ENCODE measurements around the gene TRMT13.

The TRMT13 gene, protein sequence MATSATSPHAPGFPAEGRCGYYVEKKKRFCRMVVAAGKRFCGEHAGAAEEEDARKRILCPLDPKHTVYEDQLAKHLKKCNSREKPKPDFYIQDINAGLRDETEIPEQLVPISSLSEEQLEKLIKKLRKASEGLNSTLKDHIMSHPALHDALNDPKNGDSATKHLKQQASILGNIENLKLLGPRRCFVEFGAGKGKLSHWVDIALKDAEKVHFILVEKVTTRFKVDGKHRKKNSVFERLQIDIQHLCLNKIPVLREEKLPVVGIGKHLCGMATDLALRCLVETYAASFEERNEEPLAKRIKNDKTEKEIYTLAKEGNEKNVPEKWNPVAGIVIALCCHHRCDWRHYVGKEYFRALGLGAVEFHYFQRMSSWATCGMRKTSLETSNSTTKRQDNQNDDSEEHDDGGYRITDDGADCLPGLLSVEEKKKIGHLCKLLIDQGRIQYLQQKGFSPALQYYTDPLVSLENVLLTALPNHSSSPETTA

GRCh38 chr1:100132566-100133477, at the start of gene TRMT13, which contains the start of gene SASS6:
TSS of gene TRMT13 (plus strand) at chr1:100133163. CDS start at chr1:100133169, 6 bp downstream.
TSS of gene SASS6 (minus strand) at chr1:100132930. CDS start at chr1:100132814, 116 bp downstream.
- peak; percentile 99 for DNase-seq (ENCODE audit: low read depth)

- DNase-seq (ENCODE audit: low read depth): no peak
Measured at GRCh38 chr1:100087396-100087795, 45.6 kb upstream of the TRMT13 start.

- DNase-seq (ENCODE audit: low read depth): no peak
Measured at GRCh38 chr1:100089082-100089481, 43.9 kb upstream of the TRMT13 start.

GRCh38 chr1:100090471-100090870, 42.5 kb upstream of the TRMT13 start:
- no peak for DNase-seq (ENCODE audit: low read depth)

GRCh38 chr1:100100202-100100601, 32.8 kb upstream of the TRMT13 start:
- no peak for DNase-seq (ENCODE audit: low read depth)

DNA sequence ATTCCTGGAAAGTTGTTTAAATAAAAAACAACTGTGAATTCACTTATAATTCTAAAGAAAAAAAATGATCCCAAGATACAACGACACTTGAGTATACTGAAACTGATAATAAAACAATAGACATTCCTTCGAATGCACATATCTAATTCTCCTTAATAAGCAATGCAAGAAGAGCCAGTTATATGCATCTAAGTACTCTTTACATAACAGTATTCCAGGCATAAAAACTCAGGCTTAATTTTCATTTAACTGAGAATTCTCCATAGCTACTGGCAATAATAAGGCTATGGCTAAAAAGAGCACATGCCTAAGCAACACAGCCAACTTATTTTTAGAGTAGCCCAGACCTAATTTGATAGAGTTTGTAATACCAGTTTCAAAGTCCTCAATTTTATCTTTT, 31.4 kb upstream of the TRMT13 start:
- DNase-seq (ENCODE audit: low read depth): no peak

GRCh38 chr1:100107696-100108095, 25.3 kb upstream of the TRMT13 start:
- DNase-seq (ENCODE audit: low read depth): no peak

DNA sequence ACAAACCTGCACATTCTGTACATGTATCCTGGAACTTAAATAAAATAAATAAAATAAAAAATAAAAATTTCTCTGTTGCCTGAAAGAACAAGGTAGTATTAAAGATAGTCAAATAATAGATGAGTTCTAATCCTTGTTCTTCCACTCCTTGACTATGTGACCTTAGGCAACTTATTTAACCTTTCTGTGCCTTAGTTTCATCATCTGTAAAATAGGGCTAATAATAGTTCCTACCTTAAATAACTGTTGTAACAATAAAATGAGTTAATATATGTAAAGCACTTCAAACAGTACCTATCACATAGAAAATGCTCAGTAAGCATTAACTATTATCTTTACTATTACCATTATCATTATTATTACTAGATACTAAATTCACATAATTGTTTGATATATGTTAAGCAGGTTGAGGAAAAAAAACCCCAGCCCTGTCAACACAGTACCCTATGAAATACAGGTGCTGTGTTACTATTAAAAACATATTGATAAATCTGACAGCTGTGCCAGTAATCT, 23.4 kb upstream of the TRMT13 start:
- DNase-seq (ENCODE audit: low read depth): no peak

DNA sequence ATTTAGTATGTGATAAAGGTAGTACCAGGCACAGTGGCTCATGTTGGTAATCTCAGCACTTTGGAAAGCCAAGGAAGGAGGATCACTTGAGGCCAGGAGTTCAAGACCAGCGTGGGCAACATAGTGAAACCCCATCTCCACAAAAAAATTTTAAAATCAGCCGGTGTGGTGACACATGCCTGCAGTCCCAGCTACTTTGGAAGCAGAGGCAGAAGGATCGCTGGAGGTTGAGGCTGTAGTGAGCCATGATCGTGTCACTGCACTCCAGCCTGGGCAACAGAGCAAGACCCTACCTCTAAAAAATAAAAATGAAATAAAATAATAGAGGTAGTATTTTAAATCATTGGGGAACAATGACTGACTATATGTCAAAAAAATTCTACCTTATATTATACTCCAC, 17.4 kb upstream of the TRMT13 start:
- DNase-seq (ENCODE audit: low read depth): no peak

- DNase-seq (ENCODE audit: low read depth): no peak
Measured at GRCh38 chr1:100122177-100122576, 10.8 kb upstream of the TRMT13 start.

- DNase-seq (ENCODE audit: low read depth): no peak
Measured at GRCh38 chr1:100127226-100127625, 5.7 kb upstream of the TRMT13 start.

GRCh38 chr1:100130552-100131077, 2.3 kb upstream of the TRMT13 start:
- peak; percentile 88 for DNase-seq (ENCODE audit: low read depth)

- peak; percentile 1 for DNase-seq (ENCODE audit: low read depth)
Measured at GRCh38 chr1:100131623-100132022, 1.3 kb upstream of the TRMT13 start.

DNA sequence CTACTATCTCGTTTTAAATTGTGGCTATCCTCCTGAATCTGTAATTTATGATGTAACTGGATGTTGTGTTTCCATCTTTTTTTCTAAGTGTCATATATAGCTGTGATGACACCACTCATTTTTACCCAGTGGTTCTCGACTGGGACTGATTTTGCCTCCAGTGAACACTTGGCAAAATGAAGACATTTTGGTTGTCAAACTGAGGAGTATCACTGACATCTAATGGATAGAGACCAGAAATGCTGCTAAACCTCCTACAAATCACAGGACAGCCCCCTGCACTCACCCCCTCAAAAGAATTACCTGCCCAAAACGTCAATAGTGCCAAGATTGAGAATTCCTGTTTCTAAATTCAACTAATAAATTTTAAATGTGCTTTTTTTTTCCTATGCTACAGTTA, 1.9 kb downstream of the TRMT13 start:
- peak; percentile 5 for DNase-seq (ENCODE audit: low read depth)

DNA sequence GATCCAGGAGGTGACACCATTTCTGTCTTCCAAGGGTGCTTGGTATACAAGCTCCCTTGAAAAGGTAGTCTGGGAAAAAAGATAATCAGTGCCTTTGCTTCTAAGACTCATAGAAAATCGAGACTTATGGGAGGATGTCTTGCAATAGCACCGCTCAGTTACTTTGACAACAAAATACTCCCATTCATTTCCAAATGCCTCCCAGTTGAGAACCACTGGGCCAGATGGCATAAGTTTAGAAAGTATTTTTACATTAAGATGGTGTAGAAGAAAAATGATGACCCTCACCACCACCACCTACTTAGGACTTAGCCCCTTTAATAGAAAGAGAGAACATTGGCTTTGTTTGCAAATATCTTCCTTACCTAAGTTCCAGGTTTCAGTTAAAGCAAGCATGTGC, 4.6 kb downstream of the TRMT13 start:
- DNase-seq (ENCODE audit: low read depth): no peak

DNA sequence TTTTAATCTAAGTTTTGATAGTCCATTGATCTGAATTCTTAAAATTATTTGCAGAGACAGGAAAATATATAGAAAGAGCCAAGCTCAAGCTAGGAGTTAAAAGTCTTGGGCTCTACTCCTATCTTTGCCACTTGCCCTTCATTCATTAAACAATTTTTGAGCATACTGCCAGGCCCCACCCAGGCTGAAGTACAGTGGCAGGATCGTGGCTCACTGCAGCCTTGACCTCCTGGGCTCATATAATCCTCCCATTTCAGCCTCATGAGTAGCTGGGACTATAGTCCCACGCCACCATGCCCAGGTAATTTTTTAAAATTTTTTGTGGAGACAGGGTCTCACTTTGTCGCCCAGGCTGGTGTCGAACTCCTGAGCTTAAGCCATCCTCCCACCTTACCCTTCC, 8.2 kb downstream of the TRMT13 start:
- DNase-seq (ENCODE audit: low read depth): no peak

GRCh38 chr1:100142343-100142742, 9.4 kb downstream of the TRMT13 start:
- DNase-seq (ENCODE audit: low read depth): no peak

DNA sequence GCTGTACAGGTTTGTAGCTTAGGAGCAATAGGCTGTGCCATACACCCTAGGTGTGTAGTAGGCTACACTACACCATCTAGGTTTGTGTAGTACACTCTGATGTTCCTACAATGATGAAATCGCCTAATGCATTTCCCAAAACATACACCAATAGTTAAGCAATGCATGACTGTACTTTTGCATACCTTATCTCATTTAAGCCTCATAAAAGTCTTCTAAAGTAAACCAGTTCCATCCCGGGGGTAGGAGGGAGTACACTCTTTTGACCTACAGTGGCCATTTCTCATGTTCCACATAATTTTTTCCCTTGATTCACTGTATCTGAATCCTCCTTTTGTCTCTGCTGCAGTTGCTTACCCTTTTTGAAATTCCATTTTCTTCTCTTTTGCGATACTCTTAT, 12.2 kb downstream of the TRMT13 start:
- no peak for DNase-seq (ENCODE audit: low read depth)

- DNase-seq (ENCODE audit: low read depth): no peak
Measured at GRCh38 chr1:100146958-100147357, 14.0 kb downstream of the TRMT13 start.

GRCh38 chr1:100147875-100148274, 14.9 kb downstream of the TRMT13 start:
- DNase-seq (ENCODE audit: low read depth): no peak

DNA sequence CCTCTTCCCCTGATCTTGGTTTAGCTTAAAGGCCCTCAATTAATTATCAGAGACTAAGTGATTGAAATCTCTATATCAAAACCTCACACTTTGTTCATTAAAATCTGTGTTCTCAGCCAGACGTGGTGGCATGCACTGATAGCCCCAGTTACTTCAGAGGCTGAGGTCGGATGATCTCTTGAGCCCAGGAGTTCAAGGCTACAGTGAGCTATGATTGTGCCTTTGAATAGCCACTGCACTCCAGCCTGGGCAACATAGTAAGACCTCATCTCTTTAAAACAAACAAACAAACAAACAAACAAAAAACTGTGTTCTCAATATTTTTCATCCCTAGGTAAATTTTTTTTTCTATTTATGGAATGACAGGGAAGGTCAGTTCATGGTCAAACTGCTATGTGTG, 18.7 kb downstream of the TRMT13 start:
- no peak for DNase-seq (ENCODE audit: low read depth)

GRCh38 chr1:100152271-100152670, 19.3 kb downstream of the TRMT13 start:
- DNase-seq (ENCODE audit: low read depth): no peak

All from ELR (cell line).